IPS-18a (cell line): ENCODE measurements around the gene DYNLT4.
"Not testable (repeated sequence)": the region's sequence is repeated elsewhere in the genome, so short reads cannot be mapped to it uniquely, and the experiment has no call there.

Experiments used
- H3K27ac ChIP-seq: one replicate; pipeline ENCODE4 v1.5.1; 2013; ENCODE audit warnings: low read length
- H3K27me3 ChIP-seq: one replicate; pipeline ENCODE4 v1.6.1; 2013; ENCODE audit warnings: mild to moderate bottlenecking, low read length; ENCODE audit not compliant: control insufficient read depth, insufficient read depth
- H3K36me3 ChIP-seq: one replicate; pipeline ENCODE4 v1.6.1; 2013; ENCODE audit warnings: low read depth, low read length; ENCODE audit not compliant: control insufficient read depth
- H3K4me1 ChIP-seq: one replicate; pipeline ENCODE4 v1.6.1; 2013; ENCODE audit warnings: low read depth, low read length; ENCODE audit not compliant: control insufficient read depth
- H3K4me3 ChIP-seq: one replicate; pipeline ENCODE4 v1.5.1; 2013; ENCODE audit warnings: low read length
- H3K9ac ChIP-seq: one replicate; pipeline ENCODE4 v1.6.1; 2013; ENCODE audit warnings: mild to moderate bottlenecking, low read length, moderate library complexity
- H3K9me3 ChIP-seq: one replicate; pipeline ENCODE4 v1.6.1; 2013; ENCODE audit warnings: low read depth, low read length; ENCODE audit not compliant: control insufficient read depth

Gene DYNLT4

GRCh38 chr1:44805311-44806024, 1.7 kb downstream of the DYNLT4 start:
- H3K27me3 ChIP-seq: peaks cover 5% of the 10 kb centered on the region
- H3K36me3 ChIP-seq: peaks cover 9% of the 10 kb centered on the region
- H3K9me3 ChIP-seq: no peaks in the 10 kb centered on the region
- peaks cover 28% of the 10 kb centered on the region for H3K4me1 ChIP-seq
- no peak overlapping the region for H3K27ac ChIP-seq
- no peak overlapping the region for H3K4me3 ChIP-seq
- H3K9ac ChIP-seq: no peak overlapping the region

- Histone ChIP-seq H3K4me1 (peaks cover 16% of the 10 kb centered on the region), H3K9me3 (no peaks in the 10 kb centered on the region), H3K36me3 (peaks cover 9% of the 10 kb centered on the region), H3K9ac (no peak overlapping the region), H3K4me3 (no peak overlapping the region), H3K27me3 (peaks cover 5% of the 10 kb centered on the region), H3K27ac (no peak overlapping the region)
Measured at GRCh38 chr1:44803312-44804095, 3.6 kb downstream of the DYNLT4 start.

- Histone ChIP-seq H3K27me3 (peaks cover 5% of the 10 kb centered on the region), H3K4me3 (no peak overlapping the region), H3K27ac (no peak overlapping the region), H3K36me3 (peaks cover 9% of the 10 kb centered on the region), H3K4me1 (peaks cover 12% of the 10 kb centered on the region), H3K9ac (no peak overlapping the region), H3K9me3 (no peaks in the 10 kb centered on the region)
Measured at GRCh38 chr1:44803062-44803311, 4.2 kb downstream of the DYNLT4 start.

GRCh38 chr1:44802306-44803061, 4.7 kb downstream of the DYNLT4 start:
- Histone ChIP-seq H3K27ac (no peak overlapping the region), H3K4me1 (peaks cover 7% of the 10 kb centered on the region), H3K9me3 (no peaks in the 10 kb centered on the region)

GRCh38 chr1:44801491-44802305, 5.5 kb downstream of the DYNLT4 start:
- Histone ChIP-seq H3K9ac (no peak overlapping the region), H3K4me1 (no peaks in the 10 kb centered on the region), H3K27ac (no peak overlapping the region)

More at GRCh38 chr1:44802306-44803061, 4.7 kb downstream of the DYNLT4 start:
- Histone ChIP-seq H3K4me3 (no peak overlapping the region), H3K36me3 (peaks cover 9% of the 10 kb centered on the region), H3K27me3 (peaks cover 5% of the 10 kb centered on the region), H3K9ac (no peak overlapping the region)

GRCh38 chr1:44799770-44800584, 7.2 kb downstream of the DYNLT4 start, which contains the start of gene PLK3:
Gene PLK3 (plus strand): TSS chr1:44800377. CDS start chr1:44800464, 87 bp downstream.
- Histone ChIP-seq H3K27ac (peak within 1 kb of the TSS; percentile 69), H3K4me1 (no peaks in the 10 kb centered on the region), H3K9me3 (no peaks in the 10 kb centered on the region), H3K9ac (peak within 1 kb of the TSS; percentile 82), H3K4me3 (peak within 1 kb of the TSS; percentile 60), H3K27me3 (peaks cover 5% of the 10 kb centered on the region), H3K36me3 (peaks cover 9% of the 10 kb centered on the region)

More at GRCh38 chr1:44801491-44802305, 5.5 kb downstream of the DYNLT4 start:
- Histone ChIP-seq H3K36me3 (peaks cover 9% of the 10 kb centered on the region), H3K27me3 (peaks cover 5% of the 10 kb centered on the region), H3K9me3 (no peaks in the 10 kb centered on the region), H3K4me3 (no peak overlapping the region)

- Histone ChIP-seq H3K9ac (no peak overlapping the region), H3K27ac (no peak overlapping the region), H3K4me3 (no peak overlapping the region), H3K36me3 (peaks cover 9% of the 10 kb centered on the region), H3K27me3 (peaks cover 5% of the 10 kb centered on the region), H3K9me3 (no peaks in the 10 kb centered on the region), H3K4me1 (no peaks in the 10 kb centered on the region)
Measured at GRCh38 chr1:44798481-44799365, 8.4 kb downstream of the DYNLT4 start.

GRCh38 chr1:44797886-44798285, 9.3 kb downstream of the DYNLT4 start:
- not testable (repeated sequence) for H3K27ac ChIP-seq, H3K36me3 ChIP-seq, H3K9me3 ChIP-seq, H3K27me3 ChIP-seq, H3K4me1 ChIP-seq, H3K9ac ChIP-seq, H3K4me3 ChIP-seq

GRCh38 chr1:44792736-44793502, 14.2 kb downstream of the DYNLT4 start:
- H3K4me3 ChIP-seq: no peak overlapping the region
- H3K9ac ChIP-seq: no peak overlapping the region
- no peak overlapping the region for H3K27ac ChIP-seq

More at GRCh38 chr1:44792736-44793502, 14.2 kb downstream of the DYNLT4 start:
- no peaks in the 10 kb centered on the region for H3K27me3 ChIP-seq
- H3K36me3 ChIP-seq: no peaks in the 10 kb centered on the region
- H3K4me1 ChIP-seq: peaks cover 9% of the 10 kb centered on the region
- no peaks in the 10 kb centered on the region for H3K9me3 ChIP-seq
